NK-92 (cell line): ENCODE results near the gene USP47.
A peak's percentile ranks its signal among the peaks of the same experiment; 100 is the strongest.

Source experiments
- DNase-seq: peaks from one replicate; lab custom pipeline; 2025; ENCODE audit not compliant: unreplicated experiment; lab: John Stamatoyannopoulos, UW

USP47 gene

GRCh38 chr11:11841723-11842420 is at the start of gene USP47:
Gene USP47 (plus strand): TSS chr11:11841972. CDS start chr11:11842186, 214 bp downstream.
- peak; percentile 57 for DNase-seq

- no peak for DNase-seq
Observed at GRCh38 chr11:11793073-11793472, 48.7 kb upstream of the USP47 start.

- DNase-seq: peak; percentile 4
Observed at GRCh38 chr11:11798586-11799438, 43.0 kb upstream of the USP47 start.

GRCh38 chr11:11805228-11805627 is 36.5 kb upstream of the USP47 start:
- DNase-seq: no peak

GRCh38 chr11:11806074-11806473 is 35.7 kb upstream of the USP47 start:
- no peak for DNase-seq

GRCh38 chr11:11806586-11806985 is 35.2 kb upstream of the USP47 start:
- no peak for DNase-seq

- no peak for DNase-seq
Observed at GRCh38 chr11:11807811-11808782, 33.7 kb upstream of the USP47 start.

GRCh38 chr11:11808992-11809615 is 32.7 kb upstream of the USP47 start:
- DNase-seq: no peak

GRCh38 chr11:11810764-11811726 is 30.7 kb upstream of the USP47 start:
- DNase-seq: no peak

GRCh38 chr11:11813288-11813962 is 28.3 kb upstream of the USP47 start:
- no peak for DNase-seq

GRCh38 chr11:11814614-11815452 is 26.9 kb upstream of the USP47 start:
- DNase-seq: no peak

GRCh38 chr11:11816511-11817314 is 25.1 kb upstream of the USP47 start:
- no peak for DNase-seq

GRCh38 chr11:11817957-11818356 is 23.8 kb upstream of the USP47 start:
- DNase-seq: no peak

GRCh38 chr11:11818529-11819121 is 23.1 kb upstream of the USP47 start:
- no peak for DNase-seq

- DNase-seq: no peak
Observed at GRCh38 chr11:11821899-11822298, 19.9 kb upstream of the USP47 start.

GRCh38 chr11:11822946-11823345 is 18.8 kb upstream of the USP47 start:
- no peak for DNase-seq

- no peak for DNase-seq
Observed at GRCh38 chr11:11826260-11826659, 15.5 kb upstream of the USP47 start.
